HG02884 (cell line): Measurements from ENCODE around the gene CACNB4.
"Not testable (repeated sequence)": the region's sequence is repeated elsewhere in the genome, so short reads cannot be mapped to it uniquely, and the experiment has no call there.

ENCODE experiments used
- ATAC-seq: cut with Tn5 transposase; IDR thresholded peaks from one replicate; pipeline ENCODE4 v1.9.1; 2021; ENCODE audit warnings: mild to moderate bottlenecking, moderate library complexity; ENCODE audit not compliant: unreplicated experiment

Gene CACNB4

DNA sequence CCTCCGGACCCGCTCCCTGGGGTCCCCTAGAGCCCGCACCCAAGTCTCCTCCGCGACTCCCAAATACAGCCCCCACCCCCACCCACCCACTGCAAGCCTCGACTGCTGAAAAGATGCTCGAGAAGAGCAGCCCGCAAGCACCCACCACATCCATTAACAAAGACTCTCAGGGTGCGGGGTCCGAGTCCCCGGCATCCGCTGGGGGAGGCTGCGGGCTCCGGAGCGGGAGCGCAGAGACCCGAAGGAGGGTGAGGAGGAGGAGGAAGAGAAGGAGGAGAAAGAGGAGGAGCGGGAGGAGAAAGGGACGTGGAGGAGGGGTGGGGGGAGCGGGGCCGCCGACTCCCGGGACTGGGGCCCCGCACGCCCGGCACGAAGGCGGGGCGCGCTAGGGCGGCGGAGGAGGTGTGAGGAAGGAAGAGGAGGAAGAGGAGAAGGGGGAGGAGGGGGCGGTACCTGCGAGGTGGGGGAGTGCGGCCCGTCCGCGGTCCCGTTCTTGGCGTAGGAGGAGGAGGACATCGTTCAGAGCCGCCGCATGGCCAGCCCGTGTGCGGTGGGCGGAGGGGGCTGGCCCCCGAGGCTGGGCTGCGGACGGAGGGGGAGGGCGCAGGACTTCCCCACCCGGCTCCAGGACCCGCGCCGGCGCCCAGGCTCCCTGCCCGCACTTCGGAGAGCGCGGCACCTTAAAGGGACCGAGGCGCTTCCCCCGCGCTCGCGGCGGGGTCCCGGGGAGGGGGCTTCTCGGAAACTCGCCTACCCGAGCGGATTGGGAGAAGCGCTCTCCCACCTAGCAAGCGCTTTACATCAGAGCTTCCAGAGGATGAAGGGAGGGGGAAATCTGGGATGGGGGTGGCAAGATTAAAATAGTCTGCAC, at the start of gene CACNB4:
Gene CACNB4 (minus strand): TSS at position 549 of the 871 bp plus-strand sequence.
- ATAC-seq: peak; percentile 32

DNA sequence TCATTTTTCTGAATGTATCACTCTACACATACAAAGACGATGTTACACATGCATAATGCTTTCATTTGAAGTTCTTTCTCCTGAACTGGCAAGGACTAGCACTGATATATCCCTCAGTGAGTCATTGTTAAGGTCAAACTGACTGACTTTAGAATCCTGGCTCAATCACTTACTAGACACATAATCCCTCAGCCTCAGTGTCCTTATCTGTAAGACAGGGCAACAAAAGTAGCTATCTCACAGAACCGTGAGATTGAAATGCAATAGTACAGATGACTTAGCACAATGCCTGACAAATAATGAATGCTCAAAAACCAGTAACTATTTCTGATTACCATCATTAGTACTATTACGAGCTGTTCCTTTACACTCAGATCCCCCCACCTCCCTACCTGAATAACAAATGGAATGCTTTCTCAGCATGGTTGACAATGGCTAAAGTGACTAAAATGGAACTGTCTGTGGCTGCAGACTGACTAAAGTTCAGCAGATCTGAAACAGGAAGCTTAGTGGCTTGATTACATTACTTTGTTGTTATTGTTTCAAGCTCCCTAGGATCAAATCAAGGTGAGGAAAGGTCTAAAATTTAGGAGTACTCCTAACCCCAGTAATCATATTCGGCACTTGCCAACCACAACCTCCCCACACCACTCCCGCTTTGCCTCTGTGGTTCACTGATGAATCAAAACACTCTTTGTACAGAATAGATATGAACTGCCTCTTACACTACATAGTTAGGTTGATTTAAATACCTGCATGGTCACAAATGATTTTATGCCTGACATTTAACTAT, 35.8 kb upstream of the CACNB4 start:
- ATAC-seq: peak; percentile 79

DNA sequence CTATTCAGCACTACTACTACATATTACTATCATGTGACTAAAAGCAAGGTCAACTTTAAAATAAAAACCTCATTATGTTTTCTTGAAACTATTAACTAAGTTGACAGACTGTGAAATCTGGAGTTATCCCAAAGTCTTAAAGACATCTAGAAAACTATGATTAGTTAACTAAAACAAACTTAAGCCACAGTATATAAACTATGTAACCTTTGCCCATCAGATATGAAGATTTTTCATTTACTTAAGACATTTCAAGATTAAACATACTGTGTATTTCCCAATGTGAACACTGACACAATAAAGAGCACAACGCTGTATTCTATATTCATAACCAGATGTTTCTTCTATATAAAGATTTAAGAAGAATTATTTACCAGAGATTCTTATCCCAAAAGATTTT, 33.5 kb upstream of the CACNB4 start:
- no peak for ATAC-seq

DNA sequence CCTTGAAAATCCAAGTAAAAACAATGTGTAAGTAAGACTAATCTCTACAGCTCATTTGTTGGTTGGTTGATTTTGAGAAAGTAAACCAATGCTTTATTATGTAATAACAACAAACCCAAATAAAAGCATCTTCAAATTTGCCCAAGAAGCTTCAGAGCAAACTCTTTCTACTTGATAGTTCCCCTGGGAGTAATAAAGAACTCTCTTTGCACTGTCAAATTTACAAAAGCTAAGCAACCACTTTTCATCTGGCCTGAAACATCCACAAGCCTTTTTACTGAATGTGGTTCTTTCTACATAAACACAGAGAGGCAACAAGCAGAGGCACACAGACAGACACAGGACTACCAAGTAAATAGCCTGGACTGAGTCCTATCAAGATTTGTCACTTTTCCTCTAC, 28.8 kb upstream of the CACNB4 start:
- no peak for ATAC-seq

DNA sequence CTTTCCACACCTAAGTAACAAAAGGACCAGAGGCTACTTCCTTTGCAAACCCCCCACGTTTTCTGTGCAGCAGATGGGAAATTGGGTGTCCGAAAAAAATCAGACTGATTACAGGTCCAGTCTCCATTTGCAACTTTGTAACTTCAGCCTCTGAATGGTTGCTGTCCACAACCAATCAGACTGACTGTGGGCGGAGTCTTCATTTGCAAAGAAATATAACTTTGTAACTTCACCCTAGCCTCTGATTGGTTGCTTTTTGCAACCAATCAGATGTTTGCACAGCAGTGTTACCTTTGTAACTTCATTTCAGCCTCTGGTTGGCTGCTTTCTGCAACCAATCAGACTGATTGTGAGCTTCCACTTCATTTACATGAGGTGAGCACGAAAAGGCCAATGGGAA, 27.8 kb upstream of the CACNB4 start:
- no peak for ATAC-seq

DNA sequence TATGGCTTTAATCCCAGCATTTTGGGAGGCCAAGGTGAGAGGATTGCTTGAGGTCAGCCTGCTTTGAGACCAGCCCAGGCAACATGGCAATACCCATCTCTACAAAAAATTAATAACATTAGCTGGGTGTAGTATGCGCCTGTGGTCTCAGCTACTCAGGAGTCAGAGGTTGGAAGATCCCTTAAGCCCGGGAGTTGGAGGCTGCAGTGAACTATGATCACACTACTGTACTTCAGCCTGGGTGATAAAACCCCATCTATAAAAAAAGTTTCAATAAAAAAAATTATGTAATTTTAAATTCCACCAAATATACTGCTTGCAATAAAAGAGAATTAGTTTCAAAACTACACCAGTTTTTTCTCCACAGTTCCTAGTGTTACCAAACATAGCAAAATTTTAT, 23.3 kb upstream of the CACNB4 start:
- no peak for ATAC-seq

DNA sequence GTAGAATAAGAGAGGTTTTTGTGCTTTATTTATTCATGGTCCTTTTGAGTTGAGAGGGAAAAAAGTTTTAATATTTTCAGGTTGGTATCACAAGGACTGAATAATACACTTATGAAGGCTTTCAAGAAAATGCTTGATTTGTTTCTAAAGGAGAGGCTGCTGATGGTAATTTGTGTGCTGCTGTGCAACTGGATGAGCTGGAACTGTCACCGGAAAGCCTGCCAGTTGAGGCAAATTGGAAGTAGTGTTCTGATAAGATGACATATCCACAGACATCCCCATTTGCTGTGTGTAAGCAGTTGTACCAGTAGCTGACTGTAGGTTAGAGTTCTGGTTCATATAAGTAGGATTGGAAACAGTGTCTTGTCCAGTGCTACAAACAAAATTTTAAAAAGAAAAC, 21.6 kb upstream of the CACNB4 start:
- ATAC-seq: no peak

DNA sequence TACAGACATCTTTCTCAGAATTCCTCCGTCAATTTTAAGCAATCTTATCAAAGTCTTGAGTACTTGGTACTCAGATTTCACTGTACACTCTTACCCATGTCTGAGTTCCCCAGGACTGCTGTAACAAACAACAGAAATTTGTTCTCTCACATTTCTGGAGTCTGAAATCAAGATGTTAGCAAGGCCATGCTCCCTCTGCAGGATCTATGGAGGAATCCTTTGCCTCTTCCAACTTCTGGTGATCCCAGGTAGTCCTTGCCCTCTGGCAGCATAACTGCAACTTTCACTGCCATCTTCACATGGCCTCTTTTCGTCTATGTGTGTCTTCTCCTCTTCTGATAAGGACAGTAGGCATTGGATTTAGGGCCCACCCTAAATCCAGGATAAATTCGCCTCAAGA, 17.1 kb upstream of the CACNB4 start:
- ATAC-seq: no peak

DNA sequence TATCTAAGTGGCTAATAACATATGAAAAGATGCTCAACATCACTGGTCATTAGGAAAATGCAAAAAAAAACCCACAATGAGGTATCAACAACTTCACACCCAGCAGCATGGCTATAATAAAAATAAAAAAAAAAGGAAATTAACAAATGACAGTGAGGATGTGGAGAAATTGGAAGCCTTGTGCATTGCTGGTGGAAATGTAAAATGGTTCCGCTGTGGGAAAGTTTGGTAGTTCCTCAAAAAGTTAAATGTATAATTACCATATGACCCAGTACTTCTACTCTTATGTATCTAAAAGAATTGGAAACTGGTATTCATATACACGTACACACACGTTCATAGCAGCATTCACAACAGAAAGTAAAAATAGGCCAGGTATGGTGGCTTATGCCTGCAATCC, 15.5 kb upstream of the CACNB4 start:
- ATAC-seq: no peak

DNA sequence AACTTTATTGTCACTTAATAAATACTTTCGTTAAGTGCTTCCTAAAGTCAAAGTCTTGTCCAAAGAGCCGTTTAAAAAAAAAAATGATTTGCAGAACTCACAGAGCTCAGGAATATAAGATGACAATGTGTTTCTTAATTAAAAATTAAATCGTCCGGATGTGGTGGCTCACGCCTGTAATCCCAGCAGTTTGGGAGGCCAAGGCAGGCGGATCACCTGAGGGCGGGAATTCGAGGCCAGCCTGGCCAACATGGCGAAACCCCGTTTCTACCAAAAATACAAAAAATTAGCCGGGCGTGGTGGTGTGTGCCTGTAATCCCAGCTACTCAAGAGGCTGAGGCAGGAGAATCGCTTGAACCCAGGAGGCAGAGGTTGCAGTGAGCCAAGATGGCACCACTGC, 8.3 kb upstream of the CACNB4 start:
- not testable (repeated sequence) for ATAC-seq

DNA sequence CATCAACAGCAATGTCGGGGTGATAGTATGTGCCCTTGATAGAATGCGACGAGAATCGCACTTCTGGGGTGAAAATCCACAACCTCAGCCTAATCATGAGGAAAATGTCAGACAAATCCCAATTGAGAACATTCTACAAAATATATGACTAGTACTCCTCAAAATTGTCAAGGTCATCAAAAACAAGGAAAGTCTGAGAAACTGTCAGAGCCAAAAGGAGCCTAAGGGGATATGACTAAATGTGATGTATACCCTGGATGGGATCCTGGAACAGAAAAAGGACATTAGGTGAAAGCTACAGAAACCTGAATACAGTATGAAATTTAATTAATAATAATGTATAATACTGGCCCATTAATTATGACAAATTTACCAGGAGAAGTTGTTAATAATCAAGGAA, 7.6 kb upstream of the CACNB4 start:
- ATAC-seq: no peak

DNA sequence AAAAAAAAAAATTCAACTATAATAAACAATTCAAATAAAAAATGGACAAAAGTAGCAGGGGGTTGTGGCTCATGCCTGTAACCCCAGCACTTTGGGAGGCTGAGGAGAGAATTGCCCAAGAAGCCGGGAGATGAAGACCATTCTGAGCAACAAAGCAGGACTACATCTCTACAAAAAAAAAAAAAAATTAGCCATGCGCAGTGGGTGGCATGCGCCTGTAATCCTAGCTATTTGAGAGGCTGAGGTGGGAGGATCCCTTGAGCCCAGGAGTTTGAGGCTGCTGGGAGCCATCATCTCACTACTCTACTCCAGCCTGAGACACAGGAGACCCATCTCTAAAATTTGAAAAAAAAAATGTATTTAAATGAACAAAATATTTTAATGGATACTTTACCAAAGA, 4.4 kb upstream of the CACNB4 start:
- no peak for ATAC-seq

DNA sequence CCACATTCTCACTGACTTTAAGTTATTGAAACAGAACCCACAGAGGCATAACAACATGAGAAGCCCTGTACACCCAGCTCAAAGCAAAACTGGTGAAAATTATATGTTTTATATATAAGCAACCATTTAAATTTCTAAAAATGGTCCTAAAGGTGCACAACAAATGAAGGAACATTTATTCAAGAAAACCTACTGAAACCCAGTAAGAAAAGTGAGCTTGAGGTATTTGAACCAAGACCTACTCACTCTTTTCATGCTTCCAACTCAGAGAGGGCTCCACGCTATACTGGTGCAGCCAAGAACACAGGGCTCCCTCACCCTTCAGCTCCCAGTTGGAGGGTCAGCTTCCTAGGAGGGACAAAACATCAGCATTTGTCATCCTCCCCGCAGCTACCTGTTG, 2.1 kb upstream of the CACNB4 start:
- ATAC-seq: no peak

DNA sequence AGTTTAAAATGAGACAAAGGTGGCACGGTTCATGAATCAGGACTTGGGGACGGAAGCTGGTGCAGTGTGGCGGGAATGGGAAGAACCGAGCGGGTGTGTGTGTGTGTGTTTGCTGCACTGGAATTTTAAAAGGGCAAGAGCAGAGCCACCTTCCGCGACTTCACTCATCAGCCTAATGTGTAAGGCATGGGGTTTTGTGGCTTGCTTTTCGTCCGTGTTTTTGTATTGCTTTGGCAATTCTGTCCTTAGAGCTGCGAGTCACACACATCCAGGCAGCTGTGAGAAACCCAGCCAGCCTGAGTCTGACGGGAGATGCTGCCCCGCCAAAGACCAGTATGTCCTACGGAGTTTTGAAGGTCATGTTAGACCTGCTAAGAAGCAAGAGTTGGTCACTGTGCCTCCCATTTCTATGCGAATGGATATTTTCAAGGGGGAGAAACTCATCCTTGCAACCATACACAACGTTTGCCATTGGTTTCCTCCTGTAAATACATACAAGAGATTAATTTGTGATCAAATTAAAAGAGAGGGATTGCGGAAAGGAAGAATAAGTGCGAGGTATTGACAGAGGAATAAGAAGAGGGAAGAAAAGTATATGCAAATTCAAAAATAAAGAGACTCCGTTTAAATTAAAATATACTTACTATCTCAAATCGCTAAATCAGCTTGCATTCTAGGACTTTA, 665 bp upstream of the CACNB4 start:
- ATAC-seq: no peak

DNA sequence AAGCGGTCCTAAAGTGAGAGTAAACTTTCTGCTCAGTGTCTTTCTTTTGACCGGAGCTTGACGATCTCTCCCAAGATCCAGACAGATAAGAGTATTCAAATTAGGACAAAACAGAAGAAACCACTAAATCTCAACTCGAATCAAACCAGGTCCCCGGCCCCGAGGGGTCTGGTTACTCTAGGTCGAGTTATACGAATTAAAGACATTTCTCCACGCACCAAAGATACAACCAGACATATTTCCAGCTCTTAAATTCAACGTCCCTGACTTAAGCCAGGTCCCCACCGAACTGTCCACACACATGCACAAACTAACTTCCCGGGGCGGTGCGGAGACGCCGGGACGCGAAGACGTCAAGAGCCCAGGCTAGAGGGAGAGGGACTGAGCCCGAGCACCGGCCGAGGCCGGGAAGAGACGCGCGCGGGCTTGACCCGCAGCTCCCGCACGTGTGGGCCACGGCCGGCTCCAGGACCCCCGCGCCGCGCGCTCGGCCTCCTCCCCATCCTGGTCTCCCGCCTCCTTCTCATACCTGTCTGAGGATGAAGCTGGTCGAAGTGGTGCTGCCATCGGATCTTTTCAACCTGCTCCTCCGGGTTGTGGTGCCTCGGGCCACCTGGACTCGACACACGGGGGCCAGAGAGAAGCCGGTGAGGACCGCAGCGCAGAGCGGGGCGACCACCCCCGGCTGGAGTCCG, 896 bp downstream of the CACNB4 start:
- ATAC-seq: peak; percentile 29

DNA sequence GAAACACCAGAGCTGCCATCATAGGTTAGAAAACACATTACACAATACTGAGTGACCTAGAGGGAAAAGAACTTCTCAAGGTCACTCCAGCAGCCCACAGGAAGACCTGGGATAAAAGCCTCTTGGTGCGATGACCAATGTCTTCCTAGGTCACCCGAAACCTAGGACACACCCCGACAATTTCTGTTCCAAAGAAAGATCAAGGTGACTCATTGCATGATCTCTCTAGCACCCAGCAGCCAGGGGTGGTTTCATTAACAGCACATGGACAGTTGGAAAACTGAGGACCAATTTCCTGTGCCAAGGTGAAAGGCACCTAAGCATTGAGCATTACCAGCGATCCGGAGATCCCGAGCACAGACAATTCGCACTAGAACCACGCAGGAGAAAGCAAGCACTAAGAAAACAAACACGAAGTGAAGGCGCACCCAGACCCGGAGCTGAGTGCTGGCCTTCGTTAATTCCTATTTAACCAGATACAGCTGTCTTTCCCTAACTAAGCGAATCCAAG, 1.5 kb downstream of the CACNB4 start:
- ATAC-seq: peak; percentile 22

DNA sequence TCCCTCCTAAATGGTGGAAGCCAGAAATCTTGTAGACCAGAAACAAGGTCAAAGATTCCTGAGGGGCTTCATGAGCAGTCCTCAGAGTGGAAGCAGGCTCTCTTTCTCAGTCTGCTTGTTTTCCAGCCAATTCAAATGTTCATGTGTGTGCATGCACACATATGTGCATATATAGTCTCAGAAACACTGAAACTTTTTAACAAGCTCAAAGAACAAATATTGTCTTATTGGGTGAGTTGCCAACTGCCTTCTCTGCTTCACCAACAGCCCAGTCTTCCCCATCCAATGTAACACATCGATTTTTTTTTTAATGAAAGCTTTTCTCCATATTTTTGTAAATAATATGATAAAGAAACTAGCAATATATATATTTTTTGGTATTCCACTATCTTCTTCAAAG, 3.7 kb downstream of the CACNB4 start:
- ATAC-seq: no peak

DNA sequence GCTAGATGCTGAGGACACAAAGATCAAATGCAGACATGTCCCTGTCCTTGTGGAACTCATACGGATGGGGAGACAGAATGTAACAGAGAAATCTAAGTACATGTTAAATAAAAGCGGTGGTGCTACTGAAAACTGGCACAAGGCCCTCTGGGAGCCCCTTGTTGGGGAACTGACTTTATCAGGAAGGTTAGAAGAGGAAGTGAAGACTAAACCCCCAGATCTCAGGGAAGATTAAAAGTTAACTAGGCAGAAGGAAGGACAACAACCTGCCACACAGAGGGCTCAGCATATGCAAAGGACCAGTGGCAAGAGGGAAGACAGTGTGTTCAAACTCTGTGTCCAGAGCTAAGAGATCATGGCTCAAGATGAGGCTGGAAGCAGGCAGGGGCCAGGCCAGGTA, 4.8 kb downstream of the CACNB4 start:
- no peak for ATAC-seq

DNA sequence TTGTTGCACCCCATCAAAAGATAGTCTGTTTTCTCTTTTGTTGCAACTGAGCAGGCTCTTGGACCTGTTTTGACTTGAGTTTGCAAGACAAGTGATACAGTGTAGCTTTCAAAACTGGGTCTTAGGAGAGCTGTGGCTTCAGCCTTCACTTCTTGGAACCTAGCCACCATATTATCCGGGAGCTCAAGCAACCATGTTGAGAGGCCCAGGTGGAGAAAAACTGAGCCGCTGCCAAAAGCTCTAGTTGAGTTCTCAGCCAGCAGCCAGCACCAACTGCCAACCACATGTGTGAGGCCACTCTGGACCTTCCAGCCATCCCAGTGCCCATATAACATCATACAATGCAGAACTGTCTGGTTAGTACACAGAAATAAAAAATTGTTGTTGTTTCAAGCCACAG, 5.4 kb downstream of the CACNB4 start:
- ATAC-seq: no peak

DNA sequence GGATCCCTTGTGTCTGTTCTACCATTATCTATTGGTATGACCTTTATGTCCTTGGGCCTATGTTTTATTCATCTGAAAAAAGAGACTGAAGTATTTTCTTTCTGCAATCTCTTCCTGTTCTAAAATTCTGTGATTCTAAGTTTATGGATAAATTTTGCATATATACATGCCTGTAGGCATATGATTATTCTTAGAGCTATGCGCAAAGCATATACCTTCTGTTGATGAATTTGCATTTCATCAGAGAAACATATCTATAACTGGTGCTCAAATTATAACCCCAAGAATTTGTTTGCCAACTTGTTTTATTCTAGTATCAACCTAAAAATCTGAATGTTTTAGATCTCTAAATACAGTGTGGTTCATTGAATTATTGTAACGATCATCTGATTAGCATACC, 6.7 kb downstream of the CACNB4 start:
- no peak for ATAC-seq

DNA sequence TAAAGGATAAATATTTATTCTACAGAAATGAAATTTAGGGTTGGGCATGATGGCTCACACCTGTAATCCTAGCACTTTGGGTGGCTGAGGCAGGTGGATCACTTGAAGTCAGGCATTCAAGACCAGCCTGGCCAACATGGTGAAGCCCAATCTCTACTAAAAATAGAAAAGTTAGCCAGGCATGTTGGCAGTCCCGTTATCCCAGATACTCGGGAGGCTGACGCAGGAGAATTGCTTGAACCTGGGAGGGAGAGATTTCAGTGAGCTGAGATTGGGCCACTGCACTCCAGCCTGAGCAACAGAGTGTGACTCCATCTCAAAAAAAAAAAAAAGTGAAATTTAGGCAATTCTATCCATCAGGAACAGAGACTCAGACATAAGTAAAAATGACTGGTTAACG, 8.1 kb downstream of the CACNB4 start:
- ATAC-seq: not testable (repeated sequence)
